WERI-Rb-1 (cell line): Measurements from ENCODE around the gene SVOP.

ENCODE experiments used
- DNase-seq: peaks from one replicate; pipeline ENCODE4 v3.0.0-alpha.2; 2020
- H3K27ac ChIP-seq: fragments of 250-450 bp; sonication (Bioruptor Pico); 2 replicates; pipeline ENCODE4 v1.5.1; 2020; ENCODE audit warnings: mild to moderate bottlenecking, moderate library complexity
- H3K27me3 ChIP-seq: fragments of 250-450 bp; sonication (Bioruptor Pico); 2 replicates; pipeline ENCODE4 v1.5.1; 2021; ENCODE audit warnings: mild to moderate bottlenecking, low read depth, moderate library complexity; ENCODE audit not compliant: insufficient read depth, severe bottlenecking
- H3K36me3 ChIP-seq: fragments of 250-450 bp; sonication (Bioruptor Pico); 2 replicates; pipeline ENCODE4 v1.5.1; 2020; ENCODE audit warnings: mild to moderate bottlenecking, moderate library complexity
- H3K4me3 ChIP-seq: 2 replicates; pipeline ENCODE4 v1.5.1; 2011; ENCODE audit warnings: low read depth, mild to moderate bottlenecking, control low read depth, low read length
- H3K9me3 ChIP-seq: fragments of 250-450 bp; sonication (Bioruptor Pico); 2 replicates; pipeline ENCODE4 v1.5.1; 2021; ENCODE audit warnings: mild to moderate bottlenecking, moderate library complexity; ENCODE audit not compliant: severe bottlenecking
- TF ChIP-seq, protein P1 (sequence below): IDR thresholded peaks from 2 replicates; pipeline ENCODE4 v1.5.1; 2011; ENCODE audit warnings: low read depth, mild to moderate bottlenecking, control low read depth, inconsistent platforms, low read length

Gene SVOP

DNA sequence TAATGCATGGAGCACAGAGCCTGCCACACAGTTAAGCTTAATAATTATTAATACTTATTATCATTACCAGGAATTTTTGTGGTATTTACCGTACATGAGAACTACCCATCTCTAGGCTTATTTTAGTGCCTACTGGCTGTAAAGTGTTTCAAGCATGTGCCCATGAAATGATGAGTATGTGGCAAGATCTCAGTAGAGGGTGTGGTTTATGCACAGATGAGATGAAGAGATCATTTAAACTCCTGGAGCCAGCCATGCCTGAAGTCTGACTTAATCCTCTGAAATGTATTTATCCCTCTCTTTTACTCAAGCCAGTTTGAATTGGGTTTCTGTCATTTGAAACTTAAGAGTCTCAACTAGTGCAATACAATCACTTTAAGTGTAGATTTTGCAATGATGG lies 80.7 kb downstream of the SVOP start:
- TF ChIP-seq, protein P1, sequence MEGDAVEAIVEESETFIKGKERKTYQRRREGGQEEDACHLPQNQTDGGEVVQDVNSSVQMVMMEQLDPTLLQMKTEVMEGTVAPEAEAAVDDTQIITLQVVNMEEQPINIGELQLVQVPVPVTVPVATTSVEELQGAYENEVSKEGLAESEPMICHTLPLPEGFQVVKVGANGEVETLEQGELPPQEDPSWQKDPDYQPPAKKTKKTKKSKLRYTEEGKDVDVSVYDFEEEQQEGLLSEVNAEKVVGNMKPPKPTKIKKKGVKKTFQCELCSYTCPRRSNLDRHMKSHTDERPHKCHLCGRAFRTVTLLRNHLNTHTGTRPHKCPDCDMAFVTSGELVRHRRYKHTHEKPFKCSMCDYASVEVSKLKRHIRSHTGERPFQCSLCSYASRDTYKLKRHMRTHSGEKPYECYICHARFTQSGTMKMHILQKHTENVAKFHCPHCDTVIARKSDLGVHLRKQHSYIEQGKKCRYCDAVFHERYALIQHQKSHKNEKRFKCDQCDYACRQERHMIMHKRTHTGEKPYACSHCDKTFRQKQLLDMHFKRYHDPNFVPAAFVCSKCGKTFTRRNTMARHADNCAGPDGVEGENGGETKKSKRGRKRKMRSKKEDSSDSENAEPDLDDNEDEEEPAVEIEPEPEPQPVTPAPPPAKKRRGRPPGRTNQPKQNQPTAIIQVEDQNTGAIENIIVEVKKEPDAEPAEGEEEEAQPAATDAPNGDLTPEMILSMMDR, result no peak
- Histone ChIP-seq H3K27me3 (no peaks in the 10 kb centered on the region), H3K36me3 (no peaks in the 10 kb centered on the region), H3K9me3 (no peaks in the 10 kb centered on the region), H3K27ac (no peak overlapping the region), H3K4me3 (no peak overlapping the region)
- no peak for DNase-seq

DNA sequence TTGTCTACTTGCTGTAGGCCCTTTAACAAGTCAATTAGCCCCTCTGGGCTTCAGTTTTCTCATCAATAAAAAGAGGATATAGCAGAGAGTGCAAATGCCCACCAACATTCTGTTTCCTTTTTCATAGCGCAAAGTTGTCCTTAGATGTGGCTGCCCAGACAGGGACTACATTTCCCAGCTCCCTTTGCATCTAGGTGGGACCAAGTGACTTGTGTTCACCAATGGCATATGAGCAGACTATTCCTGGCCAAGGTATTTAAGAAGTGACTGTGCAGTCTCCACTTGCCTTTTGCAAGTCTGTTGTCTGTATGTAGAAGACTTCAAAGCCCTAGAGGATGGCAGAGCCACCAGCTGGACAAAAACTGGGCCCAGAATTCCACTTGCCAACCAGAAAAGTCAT lies 81.3 kb downstream of the SVOP start:
- H3K27me3 ChIP-seq, result no peaks in the 10 kb centered on the region
- DNase-seq, result peak; percentile 15

DNA sequence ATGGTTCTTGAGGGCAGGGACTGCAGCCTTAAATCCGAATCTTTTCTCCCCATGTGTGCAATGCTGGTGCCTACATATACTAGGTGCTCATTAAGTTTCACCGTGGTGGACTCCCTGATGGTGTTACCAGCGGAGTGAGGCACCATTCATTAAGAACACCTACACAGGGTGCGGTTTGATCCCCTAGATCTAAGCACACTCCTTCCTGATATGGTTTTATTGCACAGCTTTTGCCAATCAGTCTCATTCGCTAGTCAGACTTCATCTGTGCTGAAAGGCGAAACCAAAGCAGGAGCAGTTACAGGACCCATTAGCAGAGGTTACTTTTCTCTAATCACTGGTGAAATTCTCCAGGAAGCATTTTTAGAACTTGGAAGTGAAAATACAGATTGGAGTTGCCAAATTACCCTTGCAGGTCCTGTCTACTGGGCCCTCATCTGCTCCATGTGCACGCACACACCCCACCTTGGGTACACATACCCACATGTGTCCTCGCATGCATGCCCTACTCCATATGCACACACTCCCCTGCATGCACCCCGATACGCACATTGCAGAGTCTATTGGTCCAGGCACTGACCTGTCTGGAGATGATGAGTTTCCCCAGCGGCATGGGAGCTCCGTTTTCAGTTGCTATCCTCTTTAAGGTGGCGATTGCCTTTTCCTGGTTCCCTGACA lies 82.5 kb downstream of the SVOP start:
- Histone ChIP-seq H3K27me3 (no peaks in the 10 kb centered on the region), H3K27ac (no peak overlapping the region), H3K36me3 (no peaks in the 10 kb centered on the region), H3K9me3 (no peaks in the 10 kb centered on the region), H3K4me3 (no peak overlapping the region)
- TF ChIP-seq, protein P1, result no peak
- DNase-seq, result no peak

More for the DNA sequence above, 81.3 kb downstream of the SVOP start:
- H3K4me3 ChIP-seq, result no peak overlapping the region
- no peaks in the 10 kb centered on the region for H3K36me3 ChIP-seq
- H3K9me3 ChIP-seq, result no peaks in the 10 kb centered on the region
- H3K27ac ChIP-seq, result no peak overlapping the region
- TF ChIP-seq, protein P1, result no peak

DNA sequence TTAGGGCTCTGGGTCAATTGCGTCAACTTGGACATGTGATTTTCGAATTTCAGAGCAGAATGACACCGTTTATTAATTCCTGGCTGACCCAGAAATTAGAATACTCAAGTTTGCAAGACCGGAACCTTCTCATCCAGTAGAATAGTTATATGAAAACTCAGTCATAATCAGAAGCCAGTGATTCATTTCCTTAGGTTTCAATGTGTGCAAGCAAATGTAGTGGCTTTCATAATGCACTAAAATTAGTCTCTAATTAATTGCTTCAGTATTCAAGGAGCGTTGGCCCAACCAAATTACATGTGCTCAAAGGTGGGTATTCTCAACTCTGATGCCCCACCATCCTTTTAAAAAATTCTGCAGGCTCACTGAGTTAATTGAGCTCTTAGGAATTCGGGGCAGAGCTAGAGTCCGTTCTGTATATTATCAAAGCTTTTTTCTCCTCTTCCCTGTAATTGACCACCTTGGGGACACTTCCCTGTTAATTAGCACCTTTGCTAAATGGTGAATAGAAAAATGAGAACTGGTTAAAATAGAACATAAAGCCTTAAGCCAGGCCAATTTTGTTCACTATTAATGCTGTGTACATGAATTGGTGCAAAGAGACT lies 85.6 kb downstream of the SVOP start:
- H3K4me3 ChIP-seq, result no peak overlapping the region
- H3K9me3 ChIP-seq, result no peaks in the 10 kb centered on the region
- no peaks in the 10 kb centered on the region for H3K27me3 ChIP-seq
- H3K36me3 ChIP-seq, result no peaks in the 10 kb centered on the region; the same call in 1 of the 2 replicates
- no peak for DNase-seq
- TF ChIP-seq, protein P1, result no peak
- no peak overlapping the region for H3K27ac ChIP-seq

DNA sequence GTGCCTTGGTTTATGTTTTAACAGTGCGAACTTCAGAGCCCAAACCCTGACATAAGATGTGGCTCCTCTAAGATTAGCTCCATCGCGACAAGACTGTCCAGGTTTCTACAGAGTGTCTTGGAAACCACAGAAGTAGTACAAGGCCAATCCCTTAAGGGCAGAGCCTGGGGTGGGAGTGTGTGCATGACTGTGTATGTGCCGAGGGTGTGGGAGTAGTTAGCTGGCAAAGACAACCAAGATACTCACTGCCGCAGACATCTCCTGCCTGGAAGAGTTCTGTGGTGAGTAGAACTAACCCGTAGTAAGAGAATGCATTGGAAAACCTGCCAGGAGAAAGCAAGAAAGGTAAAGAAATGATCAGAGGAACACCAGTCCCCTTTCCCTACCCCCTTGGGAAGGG lies 86.9 kb downstream of the SVOP start:
- TF ChIP-seq, protein P1, result no peak
- H3K4me3 ChIP-seq, result no peak overlapping the region
- H3K9me3 ChIP-seq, result no peaks in the 10 kb centered on the region
- no peaks in the 10 kb centered on the region for H3K27me3 ChIP-seq
- no peak for DNase-seq
- no peak overlapping the region for H3K27ac ChIP-seq
- H3K36me3 ChIP-seq, result no peaks in the 10 kb centered on the region; the same call in 1 of the 2 replicates
